Erythroblast (primary cell): ENCODE results near the gene SCGB2B2.

ENCODE experiments used
- GATA1 ChIP-seq: IDR thresholded peaks from 2 replicates; pipeline ENCODE4 v1.6.1; 2011; ENCODE audit warnings: low read depth, mild to moderate bottlenecking, control low read depth, low read length, moderate library complexity
- POLR2A ChIP-seq: IDR thresholded peaks from 2 replicates; pipeline ENCODE4 v1.6.1; 2011; ENCODE audit warnings: mild to moderate bottlenecking, low read length

DNA sequence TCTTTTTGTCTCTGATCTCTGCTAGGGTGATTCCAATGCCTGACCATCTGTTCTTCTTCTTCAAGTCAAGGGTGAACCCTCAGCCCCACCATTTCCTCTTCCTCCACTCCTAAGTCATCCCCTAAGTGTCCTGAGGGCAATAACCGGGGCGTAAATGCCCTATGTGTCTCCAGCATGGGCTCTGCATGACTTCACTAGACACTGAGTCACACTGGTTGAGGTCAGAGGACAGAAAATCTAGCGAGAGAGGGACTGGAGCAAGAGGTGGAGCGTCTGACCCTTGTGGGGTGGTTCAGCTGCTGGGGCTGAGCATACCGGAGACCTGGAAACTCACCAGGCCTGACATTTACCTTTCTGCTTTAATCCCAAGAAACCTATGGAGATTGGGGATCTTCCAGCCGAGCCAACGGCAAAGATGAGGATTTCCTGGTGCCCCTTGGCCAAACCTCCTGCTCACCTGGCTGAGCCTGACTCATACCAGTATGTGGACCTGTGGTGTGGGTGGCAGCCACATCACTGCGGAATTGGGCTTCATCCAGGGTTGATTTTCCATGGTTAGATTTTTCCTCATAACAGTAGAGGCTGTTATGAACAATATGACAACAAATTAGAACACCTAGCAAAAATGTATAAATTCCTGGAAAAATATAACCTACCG, 26.9 kb downstream of the SCGB2B2 start:
- TF ChIP-seq POLR2A, result no peak
- TF ChIP-seq GATA1, result no peak
